Fibroblast of the aortic adventitia (primary cell): ENCODE measurements around the gene ATP5F1D. TPM values are rescaled to one million over a fixed set of nuclear protein-coding genes. Genes with fewer than 3 reads are reported as not detected.

Experiments used
- DNase-seq: peaks from one replicate; pipeline ENCODE4 v3.0.0-alpha.2; 2010; ENCODE audit warnings: low read depth
- H3K4me3 ChIP-seq: 2 replicates; pipeline ENCODE4 v1.5.1; 2011; ENCODE audit warnings: low read depth, mild to moderate bottlenecking, control low read depth, low read length, moderate library complexity
- total RNA-seq: library from RNA; depleted of rRNA; stranded (reverse); fragments of >200 nt; gene quantifications from 2 replicates; pipeline ENCODE4 v1.2.3, GENCODE V29; 2012; ENCODE audit warnings: low replicate concordance
- TF ChIP-seq, protein P1 (sequence below): IDR thresholded peaks from 2 replicates; pipeline ENCODE4 v1.5.1; 2011; ENCODE audit warnings: mild to moderate bottlenecking, low read length, control low read depth, inconsistent platforms; ENCODE audit not compliant: insufficient read depth

ATP5F1D gene
- total RNA-seq, 1 donor, result 15.7 TPM

DNA sequence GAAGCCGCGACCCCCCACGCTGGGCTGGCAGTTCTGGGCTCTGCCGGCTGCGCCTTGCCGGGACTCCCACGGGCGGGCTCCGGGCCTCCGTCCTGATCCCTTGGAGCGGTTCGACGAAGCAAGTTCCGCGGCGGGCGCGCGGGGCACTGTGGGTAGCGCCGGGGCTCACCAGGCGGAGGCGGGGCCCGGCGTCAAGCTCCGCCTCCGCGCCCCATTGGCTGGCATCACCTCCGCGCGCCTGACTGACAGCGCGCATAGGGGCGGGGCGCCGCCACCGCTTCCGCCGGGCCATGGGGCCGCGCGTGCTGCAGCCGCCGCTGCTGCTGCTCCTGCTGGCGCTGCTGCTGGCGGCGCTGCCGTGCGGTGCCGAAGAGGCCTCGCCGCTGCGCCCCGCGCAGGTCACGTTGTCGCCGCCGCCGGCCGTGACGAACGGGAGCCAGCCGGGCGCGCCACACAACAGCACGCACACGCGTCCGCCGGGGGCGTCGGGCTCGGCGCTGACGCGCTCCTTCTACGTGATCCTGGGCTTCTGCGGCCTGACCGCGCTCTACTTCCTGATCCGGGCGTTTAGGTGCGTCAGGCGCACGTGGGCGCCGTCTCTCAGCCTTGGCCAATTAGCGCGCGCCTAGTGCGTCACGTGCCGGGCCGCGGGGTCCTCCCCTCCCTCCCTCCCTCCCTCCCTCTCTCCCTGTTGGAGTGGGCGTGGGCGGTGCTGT, 33.9 kb downstream of the ATP5F1D start, which contains the start of gene FAM174C:
TSS of gene FAM174C (plus strand) at position 271 of the 716 bp plus-strand sequence. CDS start at position 291, 20 bp downstream.
- TF ChIP-seq, protein P1, sequence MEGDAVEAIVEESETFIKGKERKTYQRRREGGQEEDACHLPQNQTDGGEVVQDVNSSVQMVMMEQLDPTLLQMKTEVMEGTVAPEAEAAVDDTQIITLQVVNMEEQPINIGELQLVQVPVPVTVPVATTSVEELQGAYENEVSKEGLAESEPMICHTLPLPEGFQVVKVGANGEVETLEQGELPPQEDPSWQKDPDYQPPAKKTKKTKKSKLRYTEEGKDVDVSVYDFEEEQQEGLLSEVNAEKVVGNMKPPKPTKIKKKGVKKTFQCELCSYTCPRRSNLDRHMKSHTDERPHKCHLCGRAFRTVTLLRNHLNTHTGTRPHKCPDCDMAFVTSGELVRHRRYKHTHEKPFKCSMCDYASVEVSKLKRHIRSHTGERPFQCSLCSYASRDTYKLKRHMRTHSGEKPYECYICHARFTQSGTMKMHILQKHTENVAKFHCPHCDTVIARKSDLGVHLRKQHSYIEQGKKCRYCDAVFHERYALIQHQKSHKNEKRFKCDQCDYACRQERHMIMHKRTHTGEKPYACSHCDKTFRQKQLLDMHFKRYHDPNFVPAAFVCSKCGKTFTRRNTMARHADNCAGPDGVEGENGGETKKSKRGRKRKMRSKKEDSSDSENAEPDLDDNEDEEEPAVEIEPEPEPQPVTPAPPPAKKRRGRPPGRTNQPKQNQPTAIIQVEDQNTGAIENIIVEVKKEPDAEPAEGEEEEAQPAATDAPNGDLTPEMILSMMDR, result no peak
- peak within 1 kb of the TSS; percentile 76 for H3K4me3 ChIP-seq
- peak; percentile 95 for DNase-seq

DNA sequence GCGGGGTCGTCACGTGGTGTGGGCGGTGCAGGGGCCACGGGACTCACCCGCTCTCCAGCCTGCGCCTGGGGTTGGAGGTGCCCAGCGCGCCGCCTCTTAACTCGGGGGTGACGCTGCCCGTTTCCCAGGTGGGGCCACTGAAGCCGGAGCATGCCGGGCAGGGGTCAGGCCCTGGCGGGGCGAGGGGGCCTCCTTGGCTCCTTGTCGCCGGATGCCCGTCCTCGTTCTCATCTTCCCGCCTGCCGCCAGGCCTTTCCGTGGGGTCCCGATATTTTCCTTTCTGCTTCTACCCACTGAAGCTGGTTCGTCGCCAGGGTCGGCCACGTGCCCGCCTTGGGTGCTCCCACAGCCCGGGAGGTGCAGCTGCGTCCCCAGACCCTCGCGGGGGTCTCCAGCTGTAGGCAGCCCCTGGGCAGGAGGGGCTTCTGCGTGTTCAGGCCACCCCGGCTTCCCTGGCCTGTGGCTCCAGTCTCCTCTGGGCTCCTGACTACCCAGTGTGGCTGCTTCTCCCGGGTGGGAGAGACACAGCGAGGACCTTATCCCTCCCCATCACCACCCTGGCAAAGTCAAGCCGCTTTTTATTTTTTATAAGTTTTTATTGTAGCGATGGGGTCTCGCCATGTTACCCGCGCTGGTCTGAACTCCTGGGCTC, 34.6 kb downstream of the ATP5F1D start:
- TF ChIP-seq, protein P1, result no peak
- no peak for DNase-seq
- peak overlapping the region; percentile 76 for H3K4me3 ChIP-seq

DNA sequence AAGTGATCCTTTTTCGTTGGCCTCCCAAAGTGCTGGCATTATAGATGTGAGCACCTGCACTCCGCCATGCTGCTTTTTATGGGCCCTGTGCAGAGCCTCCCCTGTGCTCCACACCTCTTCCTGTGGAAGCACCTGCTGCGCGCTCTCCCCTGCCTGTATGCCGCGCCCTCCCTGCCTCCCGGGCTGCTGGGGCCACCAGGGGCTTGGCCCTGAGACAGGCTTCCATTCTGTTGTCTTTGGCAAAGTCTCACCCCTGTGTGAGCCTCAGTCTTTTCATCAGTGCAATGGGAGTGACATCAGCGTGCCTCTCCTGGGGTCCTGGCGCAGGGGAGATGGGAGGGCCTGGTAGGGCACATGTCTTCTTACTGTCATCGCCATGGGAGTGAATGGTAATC, 35.1 kb downstream of the ATP5F1D start:
- peak overlapping the region; percentile 76 for H3K4me3 ChIP-seq
- DNase-seq, result no peak
- TF ChIP-seq, protein P1, result no peak

DNA sequence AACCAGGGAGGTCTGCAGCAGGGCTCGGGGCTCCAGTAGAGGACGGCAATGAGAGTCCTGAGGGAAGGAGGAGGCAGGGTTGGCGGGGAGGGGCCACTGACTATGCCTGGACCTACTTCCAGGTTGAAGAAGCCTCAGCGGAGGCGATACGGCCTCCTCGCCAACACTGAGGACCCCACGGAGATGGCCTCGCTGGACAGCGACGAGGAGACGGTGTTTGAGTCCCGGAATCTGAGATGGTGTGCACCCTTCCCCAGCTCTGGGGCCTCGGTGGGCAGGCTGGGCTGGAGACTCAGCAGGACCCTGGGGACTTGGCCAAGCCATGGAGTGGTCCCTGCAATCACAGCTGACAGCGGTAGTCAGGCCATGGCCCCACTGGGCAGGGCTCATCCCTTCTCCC, 35.5 kb downstream of the ATP5F1D start:
- H3K4me3 ChIP-seq, result no peak overlapping the region
- TF ChIP-seq, protein P1, result no peak
- no peak for DNase-seq

DNA sequence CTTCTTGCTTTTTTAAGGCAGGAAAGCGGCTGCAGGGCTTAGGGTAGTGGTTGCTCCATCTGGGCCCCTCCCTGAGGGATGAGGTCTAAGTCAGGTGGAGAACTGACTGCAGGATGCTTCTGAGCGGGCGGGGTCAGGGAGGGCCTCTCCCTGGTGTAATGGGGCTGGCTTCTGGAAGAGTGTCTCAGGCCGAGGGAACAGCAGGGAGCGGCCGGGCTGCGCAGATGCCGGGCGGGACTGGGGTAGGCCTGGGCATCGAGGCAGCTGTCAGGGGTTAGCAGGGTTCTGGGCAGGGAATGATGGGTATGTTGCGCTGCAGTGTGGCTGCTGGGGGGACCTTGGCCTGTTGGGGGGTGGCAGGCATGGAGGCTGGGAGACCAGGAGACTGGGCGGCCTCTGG, 36.5 kb downstream of the ATP5F1D start:
- no peak overlapping the region for H3K4me3 ChIP-seq
- DNase-seq, result no peak
- TF ChIP-seq, protein P1, result no peak

DNA sequence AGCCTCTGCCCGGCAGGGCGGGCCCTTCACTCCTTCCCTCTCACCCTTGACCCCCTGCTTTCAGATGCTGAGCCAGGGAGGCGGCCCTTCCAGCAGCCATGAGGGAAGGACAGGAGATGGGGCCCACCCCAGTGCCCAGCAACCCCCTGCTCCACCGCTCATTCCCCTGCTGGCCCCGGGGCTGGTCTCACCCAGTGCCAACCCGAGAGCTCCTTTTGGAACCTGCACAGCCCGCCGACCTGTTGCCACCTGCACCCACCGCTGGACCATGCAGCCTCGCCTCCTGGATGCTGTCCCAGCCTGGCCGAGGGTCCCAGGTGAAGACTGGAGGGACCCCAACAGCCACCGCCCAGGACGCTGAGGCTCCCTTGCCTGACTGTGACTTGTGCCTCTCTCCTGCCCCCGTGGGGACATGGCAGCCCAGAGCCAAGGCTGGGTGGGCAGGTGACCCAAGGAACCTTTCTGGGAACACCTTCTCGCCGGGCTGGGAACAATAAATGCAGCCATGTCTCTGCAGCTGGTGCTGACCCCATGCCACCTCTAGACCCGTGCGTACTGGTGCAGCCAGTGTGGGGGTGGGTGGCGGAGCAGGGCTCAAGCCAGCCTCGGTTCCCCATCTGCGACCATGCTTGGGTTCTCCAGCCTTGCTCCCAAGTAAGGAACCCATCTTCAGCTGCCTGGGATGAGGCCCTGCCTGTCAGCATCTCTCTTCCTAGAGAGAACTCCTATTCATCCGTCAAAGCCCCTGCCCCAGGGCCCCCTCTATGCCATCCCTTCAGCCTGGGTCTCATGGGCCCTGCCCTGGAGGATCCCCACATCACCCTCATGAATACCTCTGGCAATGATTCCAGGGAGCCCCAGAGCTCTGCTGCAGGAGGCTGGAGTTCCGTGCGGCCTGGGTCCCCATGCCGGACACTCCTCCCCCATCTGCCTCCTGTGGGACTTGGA, 37.4 kb downstream of the ATP5F1D start:
- TF ChIP-seq, protein P1, result no peak
- no peak for DNase-seq
- no peak overlapping the region for H3K4me3 ChIP-seq
